Activated gamma-delta T cell (primary cell): ENCODE results near the gene LSR.
A peak's percentile ranks its signal among the peaks of the same experiment; 100 is the strongest.

Experiments
- DNase-seq: peaks from one replicate; lab custom pipeline; 2025; lab: John Stamatoyannopoulos, UW

Gene LSR

DNA sequence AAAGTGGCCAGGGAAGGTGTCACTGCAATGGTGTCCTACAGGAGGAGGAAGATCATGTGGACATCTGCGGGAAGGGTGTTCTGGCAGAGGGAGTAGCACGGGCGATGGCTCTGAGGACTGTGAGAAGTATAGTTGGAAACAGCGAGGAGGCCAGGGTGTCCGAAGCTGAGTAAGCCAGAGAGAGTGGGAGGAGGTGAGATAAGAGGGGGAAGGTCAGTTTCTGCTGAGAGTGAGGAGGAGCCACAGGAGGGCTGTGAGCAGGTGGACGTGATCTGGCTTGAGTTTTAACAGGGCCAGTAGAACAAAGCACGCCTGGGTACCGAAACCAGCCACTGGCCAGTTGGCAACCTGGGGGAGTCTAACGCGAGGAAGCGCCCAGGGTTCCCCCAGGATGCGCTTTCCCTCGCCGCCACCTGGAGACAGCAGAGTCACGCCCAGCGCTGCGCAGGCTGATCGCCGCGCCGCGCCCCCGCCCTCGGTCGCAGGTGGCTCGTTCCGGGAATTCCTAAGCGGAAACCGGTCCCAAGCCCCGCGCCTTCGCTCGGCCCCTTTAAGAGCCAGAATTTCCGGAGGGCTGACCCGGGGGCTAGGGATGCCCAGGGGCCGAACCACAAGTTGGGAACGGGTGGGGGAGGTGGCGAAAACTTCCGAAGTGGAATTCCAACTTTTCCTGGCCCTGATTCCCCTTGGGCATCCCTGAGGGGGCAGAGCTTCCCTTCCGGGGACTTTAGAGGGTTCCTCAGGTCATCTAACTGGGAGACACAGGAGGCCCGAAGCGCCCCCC is 1.1 kb upstream of the LSR start:
- DNase-seq, result peak; percentile 21

DNA sequence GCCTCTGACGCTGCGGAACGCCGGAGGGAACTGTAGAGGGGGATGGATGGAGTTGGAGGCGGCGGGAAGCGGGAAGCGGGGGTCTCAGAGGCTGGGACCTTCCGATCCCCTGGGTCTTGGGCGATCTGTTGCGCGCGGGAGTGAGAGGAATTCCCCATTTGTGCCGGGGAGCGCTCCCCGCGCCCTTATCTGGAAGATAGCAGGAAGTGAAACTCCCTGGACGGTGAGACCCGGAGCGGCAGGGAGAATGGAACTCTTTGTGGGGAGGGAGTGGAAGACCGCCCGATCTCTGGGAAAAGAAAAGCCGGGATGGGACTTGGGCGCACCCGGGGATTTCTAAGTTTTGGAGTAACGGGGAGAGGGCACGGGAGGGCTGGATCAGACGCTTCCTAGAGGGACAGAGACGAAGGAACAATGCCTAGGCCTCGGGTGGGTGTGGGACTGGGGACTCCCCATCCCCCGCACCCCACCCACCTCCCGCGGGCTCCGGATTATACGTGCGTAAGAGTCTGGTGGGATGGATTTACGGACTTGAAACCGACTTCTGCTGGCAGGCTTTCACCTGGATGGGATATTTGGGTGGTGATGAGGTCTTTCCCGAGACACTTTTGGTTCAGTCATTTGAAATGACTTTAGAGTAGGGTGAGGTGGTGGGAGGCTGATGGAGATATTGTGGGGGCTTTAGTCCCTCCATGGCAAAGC is 495 bp downstream of the LSR start:
- no peak for DNase-seq

DNA sequence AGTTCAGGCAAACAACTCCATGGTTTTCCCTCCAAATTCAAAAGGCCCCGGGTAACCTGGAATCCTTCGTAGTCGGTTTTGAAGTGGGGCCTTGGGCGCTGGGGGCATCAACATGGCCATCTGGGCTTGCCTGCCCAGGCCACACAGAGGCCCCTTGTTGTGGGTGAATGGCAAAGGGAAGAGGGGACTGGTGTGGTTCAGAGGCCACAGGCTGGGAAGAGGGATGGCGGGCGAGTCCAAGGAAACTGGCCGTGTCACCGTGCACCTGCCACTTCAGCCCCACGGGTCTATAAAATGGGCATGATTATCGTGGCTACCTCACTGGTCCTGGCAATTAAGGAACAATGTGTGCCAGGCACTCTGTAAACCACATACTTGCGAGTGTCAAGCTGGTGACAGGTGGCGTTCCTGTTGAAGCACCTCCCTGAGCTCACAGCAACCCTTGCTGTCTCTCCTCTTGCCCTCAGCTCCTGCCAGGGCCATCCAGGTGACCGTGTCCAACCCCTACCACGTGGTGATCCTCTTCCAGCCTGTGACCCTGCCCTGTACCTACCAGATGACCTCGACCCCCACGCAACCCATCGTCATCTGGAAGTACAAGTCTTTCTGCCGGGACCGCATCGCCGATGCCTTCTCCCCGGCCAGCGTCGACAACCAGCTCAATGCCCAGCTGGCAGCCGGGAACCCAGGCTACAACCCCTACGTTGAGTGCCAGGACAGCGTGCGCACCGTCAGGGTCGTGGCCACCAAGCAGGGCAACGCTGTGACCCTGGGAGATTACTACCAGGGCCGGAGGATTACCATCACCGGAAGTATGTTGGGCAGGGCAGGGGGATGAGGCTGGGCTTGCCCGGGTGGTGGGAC is 1.3 kb downstream of the LSR start:
- DNase-seq, result no peak

DNA sequence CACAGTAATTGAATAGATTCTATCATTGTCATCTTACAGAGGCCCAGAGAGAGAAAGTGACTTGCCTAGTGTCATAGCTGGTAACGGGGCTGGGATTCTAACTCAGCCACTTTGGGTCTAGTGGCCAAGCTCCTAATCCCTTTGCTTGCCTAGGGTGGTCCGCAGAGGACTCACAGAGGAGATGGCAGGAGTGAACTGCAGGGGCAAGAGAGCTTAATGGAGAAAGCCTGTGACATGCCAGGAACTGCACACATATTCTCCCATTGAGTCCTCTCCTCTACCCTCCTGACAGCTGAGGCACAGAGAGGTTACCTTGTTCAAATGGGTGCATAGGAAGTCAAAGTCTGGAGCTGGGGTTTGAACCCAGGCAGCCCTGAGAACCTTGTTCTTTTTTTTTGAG is 2.7 kb downstream of the LSR start:
- no peak for DNase-seq

DNA sequence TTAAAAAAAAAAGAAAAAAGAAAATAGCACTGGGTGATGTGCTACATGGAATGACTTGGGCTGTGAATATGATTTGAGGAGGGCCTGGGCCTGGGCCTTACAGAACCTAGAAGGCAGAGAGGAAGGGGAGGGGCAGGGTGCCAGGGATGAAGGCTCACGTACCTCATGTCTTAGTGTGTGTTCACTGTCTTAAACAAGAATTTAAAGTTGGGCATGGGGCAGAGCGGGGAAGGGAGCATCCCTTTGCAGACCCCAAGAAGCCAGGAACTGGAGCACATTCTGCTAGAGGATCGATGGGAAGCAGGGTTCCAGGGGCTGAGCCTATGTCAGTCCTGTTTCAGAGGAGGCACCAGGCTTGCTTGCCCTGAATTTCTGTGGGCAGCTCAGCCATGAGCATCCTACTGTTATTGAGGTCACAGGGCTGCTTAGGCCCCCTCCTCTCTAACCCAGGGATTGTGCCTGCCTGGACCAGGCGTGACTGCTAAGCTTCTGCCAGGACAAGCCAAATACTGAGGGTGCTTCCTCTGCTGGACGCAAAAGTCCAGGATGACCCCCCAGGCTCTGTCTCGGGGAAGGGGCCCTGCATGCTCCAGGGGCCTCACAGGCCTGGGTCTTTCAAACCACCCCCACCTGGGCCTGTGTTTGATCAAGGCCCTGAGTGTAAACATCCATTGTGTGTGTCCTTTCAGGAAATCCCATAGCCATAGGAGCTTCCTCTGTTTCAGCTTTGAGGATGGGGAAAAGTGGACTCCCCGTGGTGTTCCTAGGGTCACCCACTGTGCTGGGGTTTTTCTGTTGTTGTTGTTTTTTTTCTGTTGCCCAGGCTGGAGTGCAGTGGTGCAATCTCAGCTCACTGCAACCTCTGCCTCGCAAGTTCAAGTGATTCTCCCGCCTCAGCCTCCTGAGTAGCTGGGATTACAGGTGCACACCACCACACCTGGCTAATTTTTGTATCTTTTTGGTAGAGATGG is 4.8 kb downstream of the LSR start:
- DNase-seq, result no peak

DNA sequence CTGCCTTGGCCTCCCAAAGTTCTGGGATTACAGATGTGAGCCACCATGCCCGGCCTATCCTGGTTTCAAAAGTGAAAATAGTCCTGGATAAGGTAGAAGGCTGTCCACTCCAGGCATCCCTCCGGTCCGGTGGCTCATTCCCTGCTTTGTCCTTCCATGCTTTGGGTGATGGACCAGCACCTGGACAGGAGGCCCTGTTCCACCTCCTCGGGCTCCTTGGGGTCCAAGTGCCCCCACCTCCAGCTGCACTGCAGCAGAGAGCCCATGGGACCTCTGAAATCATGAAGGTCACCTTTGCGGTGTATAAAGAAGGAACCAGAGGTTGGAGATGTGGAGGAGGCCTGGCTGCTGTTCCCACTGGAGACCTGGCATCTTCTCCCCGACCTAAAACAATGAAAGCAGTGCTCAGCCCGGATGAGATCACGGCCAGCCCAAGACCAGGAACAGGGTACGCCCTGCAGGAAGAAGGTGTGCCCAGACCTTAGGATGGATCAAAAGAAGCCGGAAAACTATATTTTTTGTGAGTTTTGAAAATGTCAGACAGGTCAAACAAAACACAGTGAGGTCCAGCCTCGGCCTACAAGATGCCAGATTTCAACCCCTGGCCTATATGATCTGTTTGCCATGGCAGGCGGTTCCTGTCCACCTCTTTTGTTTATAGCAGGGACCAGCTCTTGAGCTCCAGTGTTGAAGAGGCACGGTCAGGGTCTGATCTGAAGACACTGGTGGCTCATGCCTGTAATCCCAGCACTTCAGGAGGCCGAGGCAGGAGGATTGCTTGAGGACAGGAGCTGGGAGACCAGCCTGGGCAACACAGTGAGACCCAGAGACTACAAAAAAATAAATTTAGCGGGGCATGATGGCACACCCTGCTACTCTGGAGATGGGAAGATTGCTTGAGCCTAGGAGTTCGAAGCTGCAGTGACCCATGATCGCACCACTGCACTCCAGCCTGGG is 5.8 kb downstream of the LSR start:
- DNase-seq, result no peak

DNA sequence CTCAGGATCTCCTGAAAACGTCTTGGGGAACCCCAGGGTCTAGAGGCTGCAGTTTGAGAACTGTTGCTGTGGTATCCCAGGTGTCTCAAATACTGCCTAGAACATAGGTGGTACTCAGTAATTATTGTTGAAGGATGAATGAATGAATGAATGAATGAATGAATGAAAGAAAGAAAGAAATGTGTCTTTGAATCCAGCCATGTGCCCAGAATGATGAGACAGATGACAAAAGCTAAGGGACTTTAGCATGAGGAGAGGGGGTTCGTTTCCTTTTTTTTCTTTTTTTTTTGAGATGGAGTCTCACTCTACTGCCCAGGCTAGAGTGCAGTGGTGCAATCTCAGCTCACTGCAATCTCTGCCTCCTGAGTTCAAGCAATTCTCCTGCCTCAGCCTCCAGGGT is 7.8 kb downstream of the LSR start:
- no peak for DNase-seq

DNA sequence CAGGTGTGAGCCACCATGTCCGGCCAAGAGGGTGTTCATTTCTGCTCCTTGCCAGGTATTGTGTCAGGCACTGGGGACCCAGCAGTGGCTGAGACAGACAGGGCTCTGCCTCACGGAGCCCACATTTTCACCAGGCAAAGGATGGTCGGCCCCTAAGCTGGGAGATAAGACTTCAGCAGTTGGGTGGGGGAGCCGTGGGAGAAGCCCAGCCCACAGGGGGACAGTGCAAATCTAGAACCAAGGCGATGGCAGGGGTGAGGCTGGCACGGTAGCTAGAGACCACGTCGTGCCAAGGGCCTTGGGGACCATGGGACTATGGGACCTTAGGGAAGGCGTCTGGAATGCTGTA is 8.3 kb downstream of the LSR start:
- no peak for DNase-seq

DNA sequence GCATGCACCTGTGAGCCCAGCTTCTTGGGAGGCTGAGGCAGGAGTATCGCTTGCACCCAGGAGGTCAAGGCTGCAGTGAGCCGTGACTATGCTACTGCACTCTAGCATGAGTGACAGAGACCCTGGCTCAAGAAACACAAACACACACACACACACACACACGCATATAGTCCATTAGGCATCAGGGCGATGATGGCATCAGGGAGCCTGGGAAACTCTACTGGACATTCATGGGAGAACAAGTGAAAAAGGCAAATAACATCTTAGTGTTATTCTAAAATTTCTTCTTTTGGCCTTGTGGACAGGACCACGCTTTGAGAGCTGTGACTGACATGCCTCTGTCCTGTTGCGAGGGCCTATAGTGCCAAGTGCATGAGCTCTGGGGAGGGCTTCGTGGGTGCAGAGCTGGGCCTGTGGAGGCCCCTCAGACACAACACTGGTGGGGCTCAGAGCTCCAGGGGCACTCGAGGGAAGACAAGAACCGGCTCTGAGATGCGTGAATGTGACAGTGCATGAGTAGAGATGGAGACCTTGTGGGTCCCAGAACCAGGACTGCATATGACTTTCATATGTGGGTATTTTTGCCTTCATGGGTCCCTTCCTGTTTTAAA is 12.0 kb downstream of the LSR start:
- no peak for DNase-seq

DNA sequence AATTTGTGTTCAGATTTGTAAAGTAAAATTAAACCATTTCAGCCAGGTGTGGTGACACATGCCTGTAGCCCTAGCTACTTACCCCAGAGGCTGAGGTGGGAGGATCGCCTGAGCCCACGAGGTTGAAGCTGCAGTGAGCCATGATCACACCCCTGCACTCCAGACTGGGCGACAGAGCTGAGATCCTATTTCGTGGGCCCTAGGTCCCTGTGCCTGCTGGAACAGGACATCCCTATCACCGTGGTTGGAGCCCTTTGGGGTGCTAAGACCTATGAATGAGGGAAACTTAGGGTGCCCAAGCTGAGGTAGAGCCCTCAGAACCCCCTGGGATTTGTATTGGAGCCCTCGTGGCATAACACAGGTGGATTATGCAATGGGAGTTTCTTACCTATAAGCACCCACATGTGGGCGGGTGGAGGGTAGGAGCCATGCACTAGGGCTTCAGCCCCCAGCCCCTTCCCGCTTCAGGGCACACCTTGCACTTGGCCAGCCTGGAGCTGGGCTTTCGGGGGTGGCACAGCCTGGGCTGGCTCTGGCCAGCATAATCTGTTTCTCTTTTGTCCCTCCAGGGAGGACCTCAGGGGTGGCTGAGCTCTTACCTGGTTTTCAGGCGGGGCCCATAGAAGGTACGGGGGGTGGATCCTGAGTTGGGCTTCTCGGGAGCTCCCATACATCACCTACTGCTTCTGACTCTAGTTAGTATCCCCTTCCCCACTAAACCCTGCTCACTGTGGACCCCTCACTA is 12.7 kb downstream of the LSR start:
- DNase-seq, result no peak

DNA sequence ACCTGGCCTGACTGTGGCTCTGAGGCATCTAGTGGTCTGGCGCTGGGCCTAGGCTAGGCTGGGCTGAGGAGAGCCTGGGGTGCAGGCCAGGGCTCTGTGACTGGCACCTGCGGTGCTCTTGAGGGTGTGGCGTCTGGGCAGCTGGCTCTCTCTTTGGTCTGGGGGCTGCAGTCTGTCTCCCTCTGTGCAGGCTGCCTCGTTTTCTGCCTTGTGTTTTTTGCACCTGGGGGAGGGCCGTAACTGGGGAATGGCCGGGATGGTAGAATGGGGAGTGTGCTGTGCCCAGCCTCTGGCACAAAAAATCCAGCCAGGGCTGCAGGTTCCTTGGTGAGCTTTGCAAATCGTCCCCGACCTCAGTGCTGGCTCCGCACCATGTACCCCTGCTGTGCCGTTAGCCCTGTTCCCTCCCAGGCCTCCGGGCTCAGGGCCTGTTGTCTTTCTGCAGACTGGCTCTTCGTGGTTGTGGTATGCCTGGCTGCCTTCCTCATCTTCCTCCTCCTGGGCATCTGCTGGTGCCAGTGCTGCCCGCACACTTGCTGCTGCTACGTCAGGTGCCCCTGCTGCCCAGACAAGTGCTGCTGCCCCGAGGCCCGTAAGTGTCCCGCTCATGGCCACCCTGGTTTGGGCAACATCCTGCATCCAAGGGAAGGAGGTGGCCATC is 13.4 kb downstream of the LSR start:
- DNase-seq, result no peak

DNA sequence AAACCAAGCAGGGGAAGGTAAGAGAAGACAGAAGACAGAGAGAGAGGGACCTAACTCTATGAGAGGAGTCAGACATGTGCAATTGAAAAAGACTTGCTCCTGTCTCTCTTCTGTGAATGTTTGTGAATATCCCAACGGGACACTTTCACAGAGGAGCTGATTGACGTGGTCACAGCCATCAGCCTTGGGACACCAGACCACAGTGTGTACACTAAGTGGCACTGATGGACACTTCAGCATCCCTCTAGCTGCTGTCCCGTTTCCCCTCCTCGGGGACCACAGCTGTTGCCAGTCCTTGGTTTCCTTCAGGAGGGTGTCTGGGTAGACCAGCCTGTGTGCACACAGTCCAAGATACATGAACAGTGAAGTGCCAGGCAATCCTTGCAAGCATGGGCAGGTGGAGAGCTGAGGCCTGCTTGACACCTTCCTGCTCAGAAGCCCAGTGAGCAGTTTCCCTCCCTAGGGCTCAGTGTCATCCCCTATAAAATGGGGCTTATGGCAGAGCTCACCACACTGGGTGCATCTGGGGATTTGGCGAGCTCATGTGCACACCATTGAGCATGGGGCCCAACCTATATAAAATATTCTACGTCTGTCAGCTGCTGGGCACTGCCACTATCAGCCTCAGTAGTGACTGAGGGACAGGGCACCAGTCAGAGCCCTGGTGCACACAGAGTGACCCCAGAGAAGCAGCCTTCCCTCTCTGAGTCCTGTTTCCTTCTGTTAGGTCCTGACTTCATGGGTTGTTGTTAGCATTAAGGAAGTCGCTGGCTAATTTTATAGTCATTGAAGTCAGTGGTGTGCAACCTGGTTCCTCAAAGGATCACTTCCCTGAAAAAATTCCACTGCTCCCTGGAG is 15.7 kb downstream of the LSR start:
- no peak for DNase-seq

DNA sequence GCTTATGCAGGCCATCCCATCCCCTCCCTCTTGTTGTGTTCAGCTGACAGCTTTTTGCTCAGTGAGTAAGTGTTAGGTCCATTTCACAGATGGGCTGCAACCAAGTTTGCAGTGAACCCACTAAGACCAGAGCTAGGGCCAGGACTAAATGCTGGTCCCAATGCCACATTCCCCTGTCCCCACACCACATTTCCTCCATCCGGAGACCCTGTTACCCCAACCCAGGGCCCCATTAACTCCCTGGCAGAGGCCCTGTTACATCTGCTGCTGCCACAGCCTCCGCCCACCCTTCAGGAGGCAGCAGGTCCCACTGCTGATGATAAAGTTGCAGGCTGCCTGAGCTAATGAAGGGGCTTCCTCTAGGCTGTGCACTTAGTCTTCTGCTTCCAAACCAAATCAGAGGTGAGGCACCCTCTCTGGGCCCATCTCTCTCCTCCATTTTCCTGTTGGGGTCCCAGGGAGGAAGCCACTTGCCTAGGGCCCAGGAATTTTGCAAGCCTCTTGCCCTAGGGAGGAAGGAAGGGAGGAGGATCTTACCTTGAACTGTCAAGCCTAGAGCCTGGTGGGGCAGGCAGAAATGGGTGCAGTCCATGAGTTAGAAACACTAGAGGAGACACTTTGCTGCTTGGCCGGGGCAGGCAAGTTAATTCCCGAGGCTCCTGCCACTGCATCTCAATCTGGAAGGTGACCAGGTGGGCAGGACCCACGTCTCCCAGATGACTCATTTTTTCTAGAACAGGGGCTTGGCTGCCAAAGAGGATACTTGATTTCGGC is 16.5 kb downstream of the LSR start:
- no peak for DNase-seq

DNA sequence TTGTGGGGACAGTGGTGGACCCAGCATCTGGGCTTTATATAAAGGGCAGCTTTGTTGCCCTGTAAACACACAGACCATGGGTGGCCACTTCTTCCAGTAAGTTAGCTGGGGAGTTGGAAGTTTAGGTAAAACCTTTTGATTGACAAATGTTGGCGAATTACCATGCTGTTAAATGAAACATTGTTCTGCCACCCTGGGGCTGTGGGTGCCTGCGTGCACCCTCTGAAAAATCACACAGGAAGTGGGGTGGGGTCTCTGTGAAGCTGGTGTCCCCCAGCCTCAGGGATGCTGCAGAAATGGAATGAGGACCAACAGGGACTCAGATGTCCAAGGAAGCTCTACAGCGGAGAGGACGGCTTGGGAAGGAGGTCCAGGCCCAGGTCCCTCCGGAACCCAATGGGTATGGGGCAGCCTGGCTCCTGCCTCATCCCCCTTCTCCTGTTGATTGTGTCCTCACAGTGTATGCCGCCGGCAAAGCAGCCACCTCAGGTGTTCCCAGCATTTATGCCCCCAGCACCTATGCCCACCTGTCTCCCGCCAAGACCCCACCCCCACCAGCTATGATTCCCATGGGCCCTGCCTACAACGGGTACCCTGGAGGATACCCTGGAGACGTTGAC is 17.2 kb downstream of the LSR start:
- no peak for DNase-seq

DNA sequence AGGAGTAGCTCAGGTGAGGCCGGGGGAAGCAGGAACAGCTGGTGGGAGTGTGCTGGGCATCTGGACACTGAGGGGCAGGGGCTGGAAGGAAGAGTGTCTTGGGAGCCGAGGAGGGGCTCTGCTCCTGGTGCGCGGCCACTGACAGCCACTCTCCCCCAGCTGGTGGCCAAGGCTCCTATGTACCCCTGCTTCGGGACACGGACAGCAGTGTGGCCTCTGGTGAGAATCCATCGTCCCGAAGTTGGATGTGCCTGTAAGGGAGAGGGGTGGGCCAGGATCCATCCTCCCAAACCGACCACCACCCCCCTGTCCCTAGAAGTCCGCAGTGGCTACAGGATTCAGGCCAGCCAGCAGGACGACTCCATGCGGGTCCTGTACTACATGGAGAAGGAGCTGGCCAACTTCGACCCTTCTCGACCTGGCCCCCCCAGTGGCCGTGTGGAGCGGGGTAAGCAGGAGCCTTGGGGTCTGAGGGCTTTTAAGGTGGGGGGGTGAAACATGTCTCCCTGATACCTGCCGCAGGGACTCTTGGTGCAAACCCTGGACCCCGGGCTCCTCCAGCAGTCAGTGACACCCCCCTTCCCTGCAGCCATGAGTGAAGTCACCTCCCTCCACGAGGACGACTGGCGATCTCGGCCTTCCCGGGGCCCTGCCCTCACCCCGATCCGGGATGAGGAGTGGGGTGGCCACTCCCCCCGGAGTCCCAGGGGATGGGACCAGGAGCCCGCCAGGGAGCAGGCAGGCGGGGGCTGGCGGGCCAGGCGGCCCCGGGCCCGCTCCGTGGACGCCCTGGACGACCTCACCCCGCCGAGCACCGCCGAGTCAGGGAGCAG is 17.9 kb downstream of the LSR start:
- DNase-seq, result no peak
